BJ (cell line): Measurements from ENCODE around the gene HEY2. TPM values are rescaled to one million over a fixed set of nuclear protein-coding genes. Genes with fewer than 3 reads are reported as not detected.

Experiments
- CTCF ChIA-PET: fragments of 350-600 bp; formaldehyde crosslinking; extraction: SDS; loops from one replicate; lab custom pipeline; 2021; ENCODE audit warnings: antibody characterized with exemption, inconsistent platforms; lab: Yijun Ruan, JAX
- POLR2A ChIA-PET: fragments of 300-600 bp; sonication (Branson Sonifier 250); formaldehyde crosslinking; extraction: SDS; loops from one replicate; lab custom pipeline; 2021; ENCODE audit warnings: antibody characterized with exemption; lab: Charles Lee
- DNase-seq: peaks from one replicate; pipeline ENCODE4 v3.0.0-alpha.2; 2011; ENCODE audit warnings: low read depth
- H3K27me3 ChIP-seq: 2 replicates; pipeline ENCODE4 v1.6.0; 2011; ENCODE audit warnings: low read length; ENCODE audit not compliant: control insufficient read depth, insufficient read depth
- H3K36me3 ChIP-seq: 2 replicates; pipeline ENCODE4 v1.5.1; 2011; ENCODE audit warnings: low read length; ENCODE audit not compliant: control insufficient read depth, insufficient read depth
- H3K4me3 ChIP-seq: 2 replicates; pipeline ENCODE4 v1.5.1; 2011; ENCODE audit warnings: low read depth, mild to moderate bottlenecking, control low read depth, low read length
- CTCF ChIP-seq: IDR thresholded peaks from 2 replicates; pipeline ENCODE4 v1.5.1; 2011; ENCODE audit warnings: low read depth, mild to moderate bottlenecking, control low read depth, inconsistent platforms, low read length, moderate library complexity; ENCODE audit not compliant: insufficient read depth
- polyA plus RNA-seq: library from polyadenylated mRNA; depleted of rRNA; stranded (reverse); fragments of >200 nt; gene quantifications from 2 replicates; pipeline ENCODE4 v1.2.3, GENCODE V29; 2011; rRNA removed

HEY2 gene
- polyA plus RNA-seq, 1 experiment = not detected

GRCh38 chr6:125810445-125810844 is 61.0 kb downstream of the HEY2 start:
- no peak overlapping the region for H3K4me3 ChIP-seq
- DNase-seq = no peak
- TF ChIP-seq CTCF = no peak
- no peaks in the 10 kb centered on the region for H3K27me3 ChIP-seq
- H3K36me3 ChIP-seq = no peaks in the 10 kb centered on the region; the same call in 1 of the 2 replicates
- ChIA-PET POLR2A (no interaction called here), CTCF (interaction anchor here (1.2 to 2.4 kb wide), 3 partner anchors 19 to 146 kb away, joined by 3 to 6 read pairs (median 3); no protein-coding TSS in a partner anchor)

Other genes starting within 250 kb of the HEY2 start
- gene NCOA7, start 41.3 kb downstream of the HEY2 start, polyA plus RNA-seq = 27.2 and 29.7 TPM in 2 replicates
- 1.3 and 3.1 TPM in 2 replicates for gene HINT3, start 207.1 kb downstream of the HEY2 start, polyA plus RNA-seq
- 10.1 and 19.0 TPM in 2 replicates for gene TRMT11, start 236.9 kb downstream of the HEY2 start, polyA plus RNA-seq